GM12878 (cell line): Measurements from ENCODE around the gene STARD3. TPM values are rescaled to one million over a fixed set of nuclear protein-coding genes. Genes with fewer than 3 reads are reported as not detected.

Experiments used
- ATAC-seq: fragments of 200-7000 bp; cut with Tn5 transposase; 3 replicates; pipeline ENCODE4 v1.9.1; 2020; ENCODE audit warnings: mild to moderate bottlenecking, moderate library complexity
- BruUV-seq: library from RNA; stranded (reverse); fragments of 400-500 nt; replicated peaks from 2 replicates; lab custom pipeline; 2021; lab: Mats Ljungman, UMichigan
- CTCF ChIA-PET: fragments of 300-600 bp; sonication (Branson Sonifier 250); formaldehyde crosslinking; extraction: SDS; loops from one replicate; lab custom pipeline; 2021; ENCODE audit warnings: inconsistent platforms; lab: Yijun Ruan, JAX
- POLR2A ChIA-PET: fragments of 350-600 bp; formaldehyde crosslinking; extraction: SDS; loops from one replicate; lab custom pipeline; 2021; ENCODE audit warnings: inconsistent platforms; lab: Charles Lee
- RAD21 ChIA-PET: fragments of 300-600 bp; sonication (Branson Sonifier 250); formaldehyde crosslinking; loops from one replicate; lab custom pipeline; 2023; ENCODE audit warnings: antibody characterized with exemption; ENCODE audit not compliant: unreplicated experiment; lab: Charles Lee
- SMC1A ChIA-PET: fragments of 300-600 bp; sonication (Branson Sonifier 250); formaldehyde crosslinking; loops from one replicate; lab custom pipeline; 2023; ENCODE audit not compliant: unreplicated experiment, uncharacterized antibody; lab: Charles Lee
- DNase-seq: peaks from one replicate; pipeline ENCODE4 v3.0.0-alpha.2; 2011; ENCODE audit warnings: low read depth, low spot score
- FAIRE-seq: peaks from 3 replicates; lab custom pipeline; 2011; peaks lifted over from hg19 to GRCh38; lab: Jason Lieb, UNC
- H2AFZ ChIP-seq: 2 replicates; pipeline ENCODE4 v1.6.0; 2011; ENCODE audit warnings: low read depth, low read length, control low read depth; ENCODE audit not compliant: control insufficient read depth
- H3K27ac ChIP-seq: 2 replicates; pipeline ENCODE4 v1.5.1; 2011; ENCODE audit warnings: control low read depth; ENCODE audit not compliant: control insufficient read depth, insufficient read depth
- H3K27me3 ChIP-seq, 2 experiments: replicated peaks in 1 of 2; 2 replicates each; pipeline versions ENCODE4 v1.6.0 to v1.6.1; 2011; ENCODE audit warnings: low read length in 1 of 2; ENCODE audit not compliant: control insufficient read depth in 2 of 2, insufficient read depth in 2 of 2
- H3K36me3 ChIP-seq, 2 experiments: 2 replicates each; pipeline ENCODE4 v1.5.1; 2011; ENCODE audit warnings: low read length in 1 of 2; ENCODE audit not compliant: control insufficient read depth in 2 of 2, insufficient read depth in 2 of 2
- H3K4me1 ChIP-seq: 2 replicates; pipeline ENCODE4 v1.6.1; 2011; ENCODE audit warnings: mild to moderate bottlenecking, low read length, moderate library complexity, mixed read lengths; ENCODE audit not compliant: control insufficient read depth, insufficient read depth
- H3K4me2 ChIP-seq: 2 replicates; pipeline ENCODE4 v1.6.0; 2011; ENCODE audit warnings: control low read depth; ENCODE audit not compliant: control insufficient read depth, insufficient read depth
- H3K4me3 ChIP-seq: fragments of 200-600 bp; sonication (generic); 2 replicates; pipeline ENCODE4 v1.5.1; 2016
- H3K79me2 ChIP-seq: 2 replicates; pipeline ENCODE4 v1.6.0; 2011; ENCODE audit warnings: low read length; ENCODE audit not compliant: control insufficient read depth, insufficient read depth
- H3K9ac ChIP-seq: 2 replicates; pipeline ENCODE4 v1.8.0; 2011; ENCODE audit warnings: low read length, control low read depth, mixed read lengths; ENCODE audit not compliant: control insufficient read depth, insufficient read depth
- H3K9me3 ChIP-seq: replicated peaks from 3 replicates; pipeline ENCODE4 v1.5.1; 2011; ENCODE audit warnings: mild to moderate bottlenecking, low read length; ENCODE audit not compliant: control insufficient read depth, insufficient read depth
- H4K20me1 ChIP-seq: 2 replicates; pipeline ENCODE4 v1.6.0; 2011; ENCODE audit not compliant: control insufficient read depth, insufficient read depth
- EGR1 ChIP-seq, 2 experiments: IDR thresholded peaks; 1 replicate in 1 of 2; 2 replicates in 1 of 2; pipeline ENCODE4 v1.6.1; 2011 to 2012; ENCODE audit warnings: low read depth in 2 of 2, low read length in 2 of 2, borderline replicate concordance in 1 of 2, mild to moderate bottlenecking in 1 of 2, moderate library complexity in 1 of 2
- IKZF1 ChIP-seq: fragments of 450-650 bp; conservative IDR thresholded peaks from 2 replicates; pipeline ENCODE4 v1.6.1; 2017; ENCODE audit warnings: antibody characterized with exemption, mild to moderate bottlenecking
- SREBF1 ChIP-seq: IDR thresholded peaks from 2 replicates; pipeline ENCODE4 v1.6.1; 2012; ENCODE audit warnings: mild to moderate bottlenecking, low read length
- WGBS: methylation state at CpG from one replicate; pipeline ENCODE4 v1.1.6; 2016; ENCODE audit warnings: low lambda C conversion rate; ENCODE audit not compliant: insufficient replicate concordance, insufficient coverage; ENCODE audit errors: missing lambda C conversion rate; 5-methylcytosine and 5-hydroxymethylcytosine counted together
- in situ Hi-C: fragments of 300-500 bp; cut with MboI; formaldehyde crosslinking; loops from 9 replicates; pipeline ENCODE4 v1.14.3; 2018; ENCODE audit warnings: mixed read lengths
- intact Hi-C: fragments of 100-400 bp; cut with micrococcal nuclease; formaldehyde crosslinking; loops from one replicate; pipeline ENCODE4 v1.14.2; 2022; ENCODE audit not compliant: unreplicated experiment
- polyA plus RNA-seq, 11 experiments: library from polyadenylated mRNA; depleted of rRNA in 4 of 11; unstranded in 6 of 11; stranded (reverse) in 5 of 11; fragments of >200 nt; fragmentation: Nextera tagmentation in 4 of 11; fragmentation: Illumina TruSeq in 1 of 11; extraction: Ambion mirVana in 4 of 11; extraction: Trizol in 1 of 11; gene quantifications; 1 replicate in 1 of 11; 2 replicates in 10 of 11; pipeline versions ENCODE4 v1.2.1 to v1.2.3, GENCODE V29; 2011 to 2016; ENCODE audit warnings: inconsistent platforms in 2 of 11, missing spikeins in 2 of 11, low read depth in 1 of 11
- total RNA-seq, 4 experiments: library from RNA; depleted of rRNA in 3 of 4; stranded (reverse); fragments of >200 nt in 3 of 4; fragmentation: Illumina TruSeq in 1 of 4; extraction: Trizol in 1 of 4; gene quantifications; 2 replicates each; pipeline versions ENCODE4 v1.2.1 to v1.2.3, GENCODE V29; 2013 to 2021

The STARD3 gene
- total and polyA plus RNA-seq, 10 of the 15 experiments (the other 5 are each of a cell fraction or from before 2014, with no cell fraction given): 0.08 to 62.7 (median 27.5) TPM

DNA sequence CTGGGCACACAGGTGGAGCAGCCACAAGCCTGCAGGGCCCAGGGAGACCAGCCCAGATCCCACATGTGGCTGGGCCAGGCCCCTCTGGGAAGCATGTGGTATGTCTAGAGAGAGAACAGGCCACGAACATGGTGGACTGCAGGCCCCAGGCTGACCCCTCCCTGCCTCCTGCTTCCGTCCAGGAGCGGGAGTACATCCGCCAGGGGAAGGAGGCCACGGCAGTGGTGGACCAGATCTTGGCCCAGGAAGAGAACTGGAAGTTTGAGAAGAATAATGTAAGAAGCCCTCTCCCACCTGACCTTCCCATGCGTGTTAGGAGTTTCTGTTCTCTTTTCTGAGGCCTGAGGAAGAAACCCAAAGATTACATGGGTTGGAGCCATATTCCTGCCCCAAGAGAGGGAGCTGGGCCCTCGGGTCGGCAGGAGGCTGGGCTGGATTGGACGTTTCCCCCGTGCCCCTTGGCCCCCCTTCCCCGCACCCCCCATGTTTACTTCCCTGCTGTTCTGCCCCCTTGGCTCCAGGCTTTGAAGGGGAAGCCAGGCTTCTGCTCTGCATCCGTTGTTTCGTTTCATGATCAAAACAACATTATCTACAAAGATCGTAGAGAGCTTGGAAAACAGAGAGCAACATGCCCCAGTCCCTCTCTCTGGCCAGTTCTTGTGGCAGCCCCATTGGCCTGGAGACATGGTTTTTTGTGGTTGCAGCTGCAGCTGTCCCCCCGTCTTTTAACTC, 22.5 kb downstream of the STARD3 start (continued):
- TF ChIP-seq IKZF1 (peak; percentile 28; the same call in 1 of the 2 replicates), EGR1 (IDR thresholded peaks at IDR 0.05; ENCODE audit: borderline replicate concordance in 1 of 2, low read depth in 2 of 2, low read length in 2 of 2) (no peak)

DNA sequence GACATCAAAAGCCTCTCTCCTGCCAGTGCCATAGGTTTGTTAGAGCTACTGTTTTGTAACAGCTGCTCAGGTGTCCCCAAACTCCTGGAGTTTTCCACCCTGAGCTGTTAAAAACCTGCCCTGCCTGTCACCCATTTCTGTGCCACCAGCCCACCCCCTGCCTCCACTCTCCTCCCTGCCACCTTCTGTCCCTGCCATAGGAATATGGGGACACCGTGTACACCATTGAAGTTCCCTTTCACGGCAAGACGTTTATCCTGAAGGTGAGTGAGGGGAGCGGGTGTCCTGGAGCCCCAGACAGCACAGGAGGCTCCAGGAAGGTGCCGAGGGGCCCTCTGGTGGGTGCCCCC, 23.0 kb downstream of the STARD3 start:
- POLR2A ChIA-PET: no interaction called here
- no peaks in the 10 kb centered on the region for H3K9me3 ChIP-seq
- H3K79me2 ChIP-seq: no peaks in the 10 kb centered on the region
- CTCF ChIA-PET: interaction anchor here (0.8 kb wide), 1 partner anchor 26 kb away, joined by 4 read pairs; no protein-coding TSS in a partner anchor
- H3K4me2 ChIP-seq: no peak overlapping the region
- WGBS: 78% methylated on average over 5 of the region's 5 CpGs
- DNase-seq (no peak), FAIRE-seq (no peak), ATAC-seq (no peak)
- H3K36me3 ChIP-seq: peaks cover 12 to 24% of the 10 kb centered on the region in 2 experiments; a peak in 3 of 4 replicates
- H4K20me1 ChIP-seq: no peaks in the 10 kb centered on the region
- intact Hi-C loops: no loop called here
- H3K4me3 ChIP-seq: no peak overlapping the region
- no peak overlapping the region for H3K27ac ChIP-seq
- BruUV-seq: no TSS peak
- peaks cover 6% of the 10 kb centered on the region; the same call in 1 of the 2 replicates for H3K4me1 ChIP-seq
- SMC1A ChIA-PET: interaction anchor here (1.0 kb wide), 1 partner anchor 37 kb away, joined by 3 read pairs; no protein-coding TSS in a partner anchor
- RAD21 ChIA-PET: no interaction called here
- in situ Hi-C loops: no loop called here
- H3K27me3 ChIP-seq: no peaks in the 10 kb centered on the region
- no peak overlapping the region for H2AFZ ChIP-seq
- no peak overlapping the region for H3K9ac ChIP-seq
- no peak for TF ChIP-seq SREBF1
- TF ChIP-seq, all 136 proteins: peak for 0
